Dendritic cell treated with granulocyte-macrophage colony-stimulating factor and Interleukin-4, amounts not matched to agents 40 ng/mL and 50 ng/mL, for 4 days (primary cell): ENCODE results near the gene CASZ1.

ENCODE experiments used
- H3K27ac Mint-ChIP-seq: one replicate; pipeline ENCODE4 v1.8.0; 2022; ENCODE audit warnings: mild to moderate bottlenecking, mixed read lengths
- H3K27me3 Mint-ChIP-seq: one replicate; pipeline ENCODE4 v1.8.0; 2022; ENCODE audit warnings: mild to moderate bottlenecking, mixed read lengths
- H3K36me3 Mint-ChIP-seq: one replicate; pipeline ENCODE4 v1.8.0; 2022; ENCODE audit warnings: low read depth, mixed read lengths
- H3K4me1 Mint-ChIP-seq: one replicate; pipeline ENCODE4 v1.8.0; 2022; ENCODE audit warnings: low read depth, mixed read lengths
- H3K4me3 Mint-ChIP-seq: one replicate; pipeline ENCODE4 v1.8.0; 2022; ENCODE audit warnings: mild to moderate bottlenecking, moderate library complexity, mixed read lengths
- H3K9me3 Mint-ChIP-seq: one replicate; pipeline ENCODE4 v1.8.0; 2022; ENCODE audit warnings: mixed read lengths
- intact Hi-C: fragments of 100-400 bp; cut with micrococcal nuclease; formaldehyde crosslinking; loops from one replicate; pipeline ENCODE4 v1.15.0; 2022

Gene CASZ1

DNA sequence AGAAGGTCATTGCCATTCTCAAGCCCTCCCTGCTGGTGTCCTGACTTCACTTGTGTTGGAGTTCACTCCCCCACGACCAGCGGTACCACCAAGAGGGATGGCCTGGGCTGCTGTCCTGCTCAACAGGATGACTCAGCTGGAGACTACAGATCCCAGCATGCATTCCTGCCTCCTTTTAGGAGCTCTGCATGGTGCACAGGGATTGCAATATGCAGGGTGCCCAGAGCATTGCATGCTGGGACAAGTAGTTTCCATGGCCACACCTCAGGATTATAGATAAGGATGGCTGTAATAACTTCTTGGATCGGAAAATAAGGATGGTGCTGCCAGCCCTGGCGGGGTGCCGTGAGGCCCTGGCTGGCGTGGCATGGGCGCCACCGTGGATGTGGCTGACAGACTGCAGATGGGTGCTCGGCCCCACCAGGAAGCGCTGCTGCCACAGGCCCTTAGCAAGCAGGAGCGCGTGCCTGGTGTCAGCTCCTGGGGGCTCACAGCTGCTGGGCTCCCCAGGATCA is 150.0 kb downstream of the CASZ1 start:
- H3K27me3 Mint-ChIP-seq, result no peaks in the 10 kb centered on the region
- no peaks in the 10 kb centered on the region for H3K9me3 Mint-ChIP-seq
- H3K36me3 Mint-ChIP-seq, result no peaks in the 10 kb centered on the region
- H3K4me3 Mint-ChIP-seq, result no peak overlapping the region
- no peak overlapping the region for H3K27ac Mint-ChIP-seq
- intact Hi-C loops, result no loop called here
- peaks cover 8% of the 10 kb centered on the region for H3K4me1 Mint-ChIP-seq

DNA sequence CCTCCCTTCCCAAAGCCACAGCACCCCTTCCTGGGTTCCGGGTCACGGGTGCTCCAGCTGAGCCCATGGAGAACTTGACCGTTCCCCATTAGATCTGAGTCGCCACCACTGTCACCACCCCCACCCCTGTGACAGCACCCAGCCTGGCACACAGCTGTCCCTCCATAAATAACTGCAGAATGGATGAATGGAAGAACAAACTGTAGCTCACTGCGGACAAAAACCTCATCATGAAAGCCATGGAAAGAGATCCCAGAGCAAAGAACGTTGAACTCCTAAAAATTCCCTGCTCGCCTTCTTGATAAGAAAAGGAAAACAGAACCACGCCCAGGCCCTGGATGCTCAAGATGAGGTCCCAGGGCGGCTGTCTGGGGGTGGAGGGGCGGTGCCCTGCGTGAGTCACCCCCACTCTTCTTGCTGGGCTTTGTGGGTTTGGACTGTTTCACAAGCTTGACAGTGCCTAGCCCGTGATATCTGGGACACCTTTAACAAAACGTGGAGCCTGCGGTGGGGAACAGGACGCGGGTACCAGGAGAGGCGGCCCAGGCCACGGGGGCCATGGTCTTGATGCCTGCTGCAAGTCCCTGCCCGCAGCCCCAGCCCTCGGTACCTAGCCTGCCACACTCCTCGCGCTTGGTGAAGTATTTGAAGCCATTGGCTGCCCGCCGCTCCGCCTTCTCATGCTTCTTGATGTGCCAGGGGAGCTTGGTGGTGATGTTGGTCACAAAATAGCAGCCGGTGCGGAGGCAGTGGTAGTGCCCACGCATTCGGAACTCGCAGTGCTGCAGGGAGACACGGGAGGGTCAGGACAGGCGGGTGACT is 151.9 kb downstream of the CASZ1 start:
- Mint-ChIP-seq H3K36me3 (no peaks in the 10 kb centered on the region), H3K27ac (no peak overlapping the region), H3K4me3 (no peak overlapping the region), H3K4me1 (peaks cover 8% of the 10 kb centered on the region), H3K27me3 (peaks cover 13% of the 10 kb centered on the region), H3K9me3 (no peaks in the 10 kb centered on the region)
- intact Hi-C loops, result no loop called here

DNA sequence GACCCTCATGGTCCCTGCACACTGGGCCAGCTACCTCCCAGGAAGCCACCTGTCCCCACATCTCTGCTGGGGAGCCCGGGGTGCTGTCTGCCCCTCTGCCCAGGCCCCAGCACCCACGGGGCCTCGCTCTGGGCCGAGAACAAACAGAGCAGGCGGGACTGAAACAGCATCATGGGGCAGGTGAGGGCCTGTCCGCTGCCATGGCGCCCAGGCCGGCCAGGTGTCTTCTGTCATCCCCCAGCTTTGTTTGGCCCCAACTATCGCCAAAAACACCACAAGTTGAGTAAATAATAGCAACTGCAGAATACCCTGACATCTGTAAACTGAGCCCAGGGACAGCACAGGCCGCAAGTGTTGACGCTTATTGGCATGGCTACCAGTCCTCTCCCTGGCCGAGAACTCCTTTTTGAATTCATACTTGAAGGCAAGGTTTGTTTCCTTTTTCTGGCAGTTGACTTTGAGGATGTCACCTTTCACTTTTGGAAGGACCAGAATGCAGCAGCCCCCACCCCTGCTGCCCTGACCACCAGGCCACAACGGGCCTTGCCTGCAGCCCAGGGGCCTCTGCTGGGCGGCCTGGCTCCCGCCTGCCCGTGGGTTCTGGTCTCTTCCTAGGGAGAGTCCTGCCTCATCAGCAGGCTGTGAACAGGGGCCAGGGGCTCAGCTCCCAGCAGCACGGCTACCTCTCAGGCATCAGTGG is 152.7 kb downstream of the CASZ1 start:
- Mint-ChIP-seq H3K27ac (no peak overlapping the region), H3K36me3 (no peaks in the 10 kb centered on the region), H3K27me3 (peaks cover 16% of the 10 kb centered on the region), H3K9me3 (no peaks in the 10 kb centered on the region), H3K4me1 (peaks cover 8% of the 10 kb centered on the region), H3K4me3 (no peak overlapping the region)
- intact Hi-C loops, result no loop called here

- no peaks in the 10 kb centered on the region for H3K9me3 Mint-ChIP-seq
- H3K36me3 Mint-ChIP-seq, result no peaks in the 10 kb centered on the region
- peaks cover 24% of the 10 kb centered on the region for H3K27me3 Mint-ChIP-seq
- no peak overlapping the region for H3K27ac Mint-ChIP-seq
- H3K4me1 Mint-ChIP-seq, result peaks cover 8% of the 10 kb centered on the region
- intact Hi-C loops, result no loop called here
- no peak overlapping the region for H3K4me3 Mint-ChIP-seq
Observed at GRCh38 chr1:10642403-10643080, 153.9 kb downstream of the CASZ1 start.

DNA sequence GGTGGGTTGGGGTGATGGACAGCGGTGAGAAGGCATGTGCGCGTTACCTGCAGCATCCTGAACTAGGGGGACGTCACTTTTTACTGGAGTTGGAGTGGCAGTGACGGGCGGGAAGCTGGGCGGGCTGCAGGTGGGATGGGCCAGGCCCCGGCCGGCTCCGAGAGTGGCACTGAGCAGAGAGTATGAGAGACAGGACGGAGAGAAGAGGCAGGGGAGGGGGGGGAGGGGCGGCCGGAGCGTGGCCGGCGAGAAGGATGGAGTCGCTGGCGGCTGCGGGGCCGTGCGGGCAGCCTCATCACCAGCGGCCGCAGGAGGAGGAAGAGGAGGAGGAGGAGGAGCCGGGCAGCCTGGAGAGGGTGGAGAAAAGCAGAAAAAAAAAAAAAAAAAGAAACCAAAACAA is 154.5 kb downstream of the CASZ1 start:
- intact Hi-C loops, result no loop called here
- Mint-ChIP-seq H3K36me3 (no peaks in the 10 kb centered on the region), H3K4me1 (peaks cover 8% of the 10 kb centered on the region), H3K27me3 (peaks cover 30% of the 10 kb centered on the region), H3K4me3 (no peak overlapping the region), H3K27ac (no peak overlapping the region), H3K9me3 (no peaks in the 10 kb centered on the region)

- Mint-ChIP-seq H3K4me1 (peaks cover 2% of the 10 kb centered on the region), H3K27me3 (peaks cover 34% of the 10 kb centered on the region), H3K36me3 (no peaks in the 10 kb centered on the region), H3K9me3 (no peaks in the 10 kb centered on the region), H3K27ac (no peak overlapping the region), H3K4me3 (no peak overlapping the region)
- intact Hi-C loops, result no loop called here
Observed at GRCh38 chr1:10640843-10641553, 155.4 kb downstream of the CASZ1 start.

DNA sequence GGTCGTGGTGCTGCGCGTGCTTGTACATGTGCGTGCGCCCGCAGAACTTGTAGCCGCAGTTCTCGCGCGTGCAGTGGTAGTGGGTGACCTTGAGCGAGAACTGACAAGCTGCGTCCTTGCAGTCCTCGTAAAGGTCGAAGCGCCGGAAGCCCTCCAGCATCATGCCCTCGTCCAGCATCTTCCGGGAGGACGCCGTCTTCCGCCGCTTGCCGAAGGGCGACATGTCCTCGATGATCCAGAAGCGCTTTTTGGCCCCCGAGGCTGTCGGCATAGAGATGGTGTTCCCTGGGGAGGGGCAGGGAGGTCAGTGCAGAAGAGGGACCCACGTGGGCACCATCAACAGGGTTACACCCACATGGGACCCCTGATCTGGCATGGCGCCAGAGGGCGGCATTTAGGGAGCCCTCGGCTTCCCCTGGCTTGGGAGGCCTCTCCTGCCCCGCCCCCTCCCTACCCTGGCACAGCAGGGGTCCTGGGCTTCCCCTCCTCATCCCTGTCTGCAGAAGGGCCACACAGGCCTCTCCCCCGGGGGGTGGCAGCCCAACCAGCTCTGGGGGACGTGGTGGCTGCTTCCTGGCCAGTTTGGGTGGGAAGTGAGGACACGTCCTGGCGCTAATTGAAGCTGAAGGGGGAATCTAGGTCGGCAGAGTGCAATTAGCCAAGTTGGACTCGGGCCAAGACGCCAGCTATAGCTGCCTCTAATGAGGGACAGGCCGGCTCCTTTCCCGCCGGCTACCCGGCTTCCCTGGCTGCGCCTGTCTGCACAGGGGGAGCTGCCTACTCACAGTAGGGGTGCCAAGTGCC is 156.5 kb downstream of the CASZ1 start:
- Mint-ChIP-seq H3K9me3 (no peaks in the 10 kb centered on the region), H3K27me3 (peaks cover 41% of the 10 kb centered on the region), H3K27ac (no peak overlapping the region), H3K4me3 (no peak overlapping the region), H3K36me3 (no peaks in the 10 kb centered on the region), H3K4me1 (no peaks in the 10 kb centered on the region)
- intact Hi-C loops, result no loop called here

- no peak overlapping the region for H3K4me3 Mint-ChIP-seq
- no peaks in the 10 kb centered on the region for H3K36me3 Mint-ChIP-seq
- intact Hi-C loops, result no loop called here
- no peaks in the 10 kb centered on the region for H3K4me1 Mint-ChIP-seq
- H3K27me3 Mint-ChIP-seq, result peaks cover 41% of the 10 kb centered on the region
- no peaks in the 10 kb centered on the region for H3K9me3 Mint-ChIP-seq
- no peak overlapping the region for H3K27ac Mint-ChIP-seq
Observed at GRCh38 chr1:10639011-10639774, 157.3 kb downstream of the CASZ1 start.

GRCh38 chr1:10638559-10639005 is 157.9 kb downstream of the CASZ1 start:
- no peaks in the 10 kb centered on the region for H3K4me1 Mint-ChIP-seq
- H3K27me3 Mint-ChIP-seq, result peaks cover 41% of the 10 kb centered on the region
- peaks cover 2% of the 10 kb centered on the region for H3K36me3 Mint-ChIP-seq
- intact Hi-C loops, result no loop called here
- no peak overlapping the region for H3K27ac Mint-ChIP-seq
- H3K9me3 Mint-ChIP-seq, result no peaks in the 10 kb centered on the region
- H3K4me3 Mint-ChIP-seq, result no peak overlapping the region

- no peaks in the 10 kb centered on the region for H3K9me3 Mint-ChIP-seq
- H3K4me3 Mint-ChIP-seq, result no peak overlapping the region
- no peaks in the 10 kb centered on the region for H3K4me1 Mint-ChIP-seq
- H3K27me3 Mint-ChIP-seq, result peaks cover 41% of the 10 kb centered on the region
- H3K36me3 Mint-ChIP-seq, result peaks cover 8% of the 10 kb centered on the region
- intact Hi-C loops, result no loop called here
- no peak overlapping the region for H3K27ac Mint-ChIP-seq
Observed at GRCh38 chr1:10637834-10638558, 158.4 kb downstream of the CASZ1 start.

DNA sequence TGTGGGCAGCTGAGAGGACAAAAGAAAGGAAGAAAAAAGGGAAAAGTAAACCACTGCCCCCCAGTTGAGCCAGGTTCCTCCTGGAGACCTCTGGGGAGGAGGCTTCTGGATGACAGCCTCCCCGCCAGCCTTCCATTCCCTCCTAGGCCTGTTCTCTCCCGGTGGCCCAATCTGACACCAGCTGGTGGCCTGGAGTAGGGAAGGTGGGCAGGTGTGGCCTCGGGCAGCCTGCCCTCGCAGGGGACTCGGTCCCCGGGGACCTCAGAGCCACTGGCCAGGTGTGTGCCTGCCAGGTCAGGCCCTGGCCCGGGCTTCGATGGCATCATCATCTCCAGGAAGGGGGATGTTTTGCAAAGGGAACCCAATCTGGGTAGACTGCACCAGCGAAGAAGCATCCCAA is 159.0 kb downstream of the CASZ1 start:
- H3K27ac Mint-ChIP-seq, result no peak overlapping the region
- intact Hi-C loops, result no loop called here
- peaks cover 41% of the 10 kb centered on the region for H3K27me3 Mint-ChIP-seq
- H3K4me1 Mint-ChIP-seq, result no peaks in the 10 kb centered on the region
- H3K4me3 Mint-ChIP-seq, result no peak overlapping the region
- H3K36me3 Mint-ChIP-seq, result peaks cover 13% of the 10 kb centered on the region
- no peaks in the 10 kb centered on the region for H3K9me3 Mint-ChIP-seq

DNA sequence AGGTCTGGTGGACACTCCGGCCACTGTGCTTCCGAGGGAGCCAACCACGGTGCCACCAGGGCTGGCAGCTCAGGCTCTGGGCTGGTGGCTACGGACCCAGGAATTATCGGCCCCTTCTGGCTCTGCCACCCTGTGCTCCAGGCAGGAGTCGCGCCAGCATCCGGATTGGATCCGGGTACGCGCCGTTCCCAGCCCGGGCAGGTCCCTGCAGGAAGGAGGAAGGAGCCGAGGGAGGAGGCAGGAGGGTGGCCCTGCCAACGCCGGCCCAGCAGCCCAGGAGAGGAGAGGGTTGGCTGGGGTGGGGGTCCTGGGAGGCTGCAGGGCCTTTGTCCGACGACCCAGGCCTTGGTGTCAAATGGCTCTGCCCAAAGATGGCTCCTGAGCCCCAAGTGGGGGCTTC is 160.5 kb downstream of the CASZ1 start:
- Mint-ChIP-seq H3K27me3 (peaks cover 38% of the 10 kb centered on the region), H3K36me3 (peaks cover 25% of the 10 kb centered on the region), H3K27ac (no peak overlapping the region), H3K4me3 (no peak overlapping the region), H3K4me1 (no peaks in the 10 kb centered on the region), H3K9me3 (no peaks in the 10 kb centered on the region)
- intact Hi-C loops, result no loop called here
